Adrenal gland (tissue), 5 donors: ENCODE data around the gene H2BK1.

Experiments used
- CTCF ChIP-seq, 6 experiments: fragments of 450-650 bp in 4 of 6; fragments of 200-600 bp in 2 of 6; sonication (generic) in 1 of 6; IDR thresholded peaks; 1 replicate in 5 of 6; 2 replicates in 1 of 6; pipeline versions ENCODE4 v1.5.1 to v1.8.0; 2016 to 2021; ENCODE audit warnings: antibody characterized with exemption in 6 of 6, mild to moderate bottlenecking in 2 of 6, moderate library complexity in 1 of 6
- POLR2A ChIP-seq, 2 donors: fragments of 450-650 bp; IDR thresholded peaks; one replicate each; pipeline ENCODE4 v1.6.1; 2017; ENCODE audit warnings: antibody characterized with exemption in 2 of 2, mild to moderate bottlenecking in 2 of 2, moderate library complexity in 1 of 2
- donor health status: DM: no; HTN: no; CAD: no.

- TF ChIP-seq CTCF (IDR thresholded peaks at IDR 0.05) (peak in 4 of 6 experiments; percentile 14 to 57 (median 33)), POLR2A (IDR thresholded peaks at IDR 0.05) (no peak)
Measured at GRCh38 chr7:151245360-151246101, 35.2 kb upstream of the H2BK1 start.
